ENCODE data around the gene NRG2.

Gene NRG2

DNA sequence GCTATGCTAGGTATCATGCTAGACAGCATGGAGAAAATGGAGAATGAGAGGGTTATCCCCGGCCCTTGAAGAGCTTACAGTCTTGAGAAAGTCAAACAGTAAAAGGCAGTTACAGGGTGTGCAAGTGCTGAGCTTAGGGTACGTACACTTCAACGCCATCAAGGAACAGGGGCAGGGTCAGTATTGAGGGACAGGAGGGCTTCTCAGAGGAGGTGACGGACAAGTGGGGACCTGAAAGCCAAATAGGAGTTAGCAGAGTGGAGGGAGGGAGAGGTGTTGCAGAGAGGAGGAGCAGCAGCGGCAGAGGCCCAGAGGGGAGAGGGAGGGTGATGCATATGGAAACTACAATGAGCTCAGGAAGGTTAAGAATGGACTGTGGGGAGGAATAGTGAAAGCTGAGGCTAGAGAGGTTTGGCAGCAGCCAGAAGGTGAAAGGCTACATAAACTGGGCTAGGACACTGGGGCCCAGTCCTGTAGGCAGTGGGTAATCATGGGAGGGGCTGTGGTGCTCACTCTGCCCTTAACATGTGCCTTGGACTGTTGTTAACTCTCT is 88.0 kb downstream of the NRG2 start:
- Mint-ChIP-seq H3K4me3 (no peak overlapping the region), H3K27ac (no peak overlapping the region), H3K9me3 (no peaks in the 10 kb centered on the region), H3K4me1 (no peaks in the 10 kb centered on the region), H3K36me3 (no peaks in the 10 kb centered on the region), H3K27me3 (no peaks in the 10 kb centered on the region)

DNA sequence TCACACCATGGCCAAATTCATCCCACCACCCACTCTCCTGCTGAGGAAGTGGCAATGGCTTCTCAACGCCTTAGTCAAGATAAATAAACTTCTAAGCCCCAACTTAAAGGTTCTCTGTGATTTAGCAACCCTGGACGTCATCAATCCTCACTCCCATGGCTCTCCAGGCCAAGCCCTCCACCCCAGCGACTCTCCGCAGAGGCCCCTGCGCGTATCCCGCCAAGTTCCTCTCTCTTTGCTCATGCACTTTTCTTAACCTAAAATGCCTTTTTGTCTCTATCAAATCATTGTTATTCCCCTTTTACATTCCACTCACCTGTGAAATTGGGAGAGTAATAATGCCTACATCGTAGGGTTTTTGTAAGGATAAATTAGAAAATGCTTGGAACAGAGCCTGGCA is 88.6 kb downstream of the NRG2 start:
- Mint-ChIP-seq H3K9me3 (no peaks in the 10 kb centered on the region), H3K27me3 (no peaks in the 10 kb centered on the region), H3K27ac (no peak overlapping the region), H3K36me3 (no peaks in the 10 kb centered on the region), H3K4me3 (no peak overlapping the region), H3K4me1 (no peaks in the 10 kb centered on the region)

DNA sequence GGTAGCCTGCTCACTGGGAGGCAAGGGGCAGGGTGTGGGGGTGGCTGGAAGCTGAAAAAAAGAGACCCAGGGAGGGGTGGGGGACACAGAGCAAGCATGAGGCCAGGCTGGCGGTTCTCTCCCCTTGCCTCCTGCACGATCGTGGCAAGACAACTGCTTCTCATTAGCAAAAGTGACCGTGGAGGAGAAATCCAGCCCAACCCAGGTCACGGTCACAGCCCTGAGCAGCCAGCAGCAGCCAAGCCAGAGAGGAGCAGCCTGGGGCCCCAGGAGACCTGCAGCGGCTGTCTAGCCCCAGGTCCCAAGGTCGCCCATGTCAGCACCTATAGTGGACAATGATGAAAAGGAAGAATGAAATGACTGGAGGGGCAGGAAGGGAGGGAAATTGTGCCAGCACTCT is 89.1 kb downstream of the NRG2 start:
- H3K27me3 Mint-ChIP-seq, result peaks cover 2% of the 10 kb centered on the region
- H3K27ac Mint-ChIP-seq, result no peak overlapping the region
- no peaks in the 10 kb centered on the region for H3K9me3 Mint-ChIP-seq
- no peak overlapping the region for H3K4me3 Mint-ChIP-seq
- no peaks in the 10 kb centered on the region for H3K4me1 Mint-ChIP-seq
- no peaks in the 10 kb centered on the region for H3K36me3 Mint-ChIP-seq

DNA sequence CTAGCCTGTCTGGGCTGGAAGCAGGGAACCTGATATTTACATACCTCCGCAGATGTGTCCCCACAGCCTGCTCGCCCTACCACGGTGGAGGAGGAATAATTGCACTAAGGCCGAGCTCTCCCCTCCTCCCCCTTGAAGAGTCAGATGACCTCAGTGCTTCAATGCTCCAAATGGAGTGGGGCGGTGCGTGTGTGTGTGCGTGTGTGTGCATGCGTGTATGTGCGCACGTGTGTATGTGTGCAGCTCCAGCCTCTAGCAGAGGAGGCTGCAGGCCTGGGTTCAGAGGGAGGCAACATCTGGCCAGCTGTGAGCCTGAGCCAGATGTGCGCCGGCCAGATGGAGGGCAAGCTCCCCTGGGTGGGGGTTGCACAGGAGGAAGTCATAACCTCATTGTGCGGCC is 90.5 kb downstream of the NRG2 start:
- no peak overlapping the region for H3K4me3 Mint-ChIP-seq
- H3K27ac Mint-ChIP-seq, result no peak overlapping the region
- H3K9me3 Mint-ChIP-seq, result no peaks in the 10 kb centered on the region
- peaks cover 5% of the 10 kb centered on the region for H3K27me3 Mint-ChIP-seq
- H3K36me3 Mint-ChIP-seq, result no peaks in the 10 kb centered on the region
- H3K4me1 Mint-ChIP-seq, result no peaks in the 10 kb centered on the region

DNA sequence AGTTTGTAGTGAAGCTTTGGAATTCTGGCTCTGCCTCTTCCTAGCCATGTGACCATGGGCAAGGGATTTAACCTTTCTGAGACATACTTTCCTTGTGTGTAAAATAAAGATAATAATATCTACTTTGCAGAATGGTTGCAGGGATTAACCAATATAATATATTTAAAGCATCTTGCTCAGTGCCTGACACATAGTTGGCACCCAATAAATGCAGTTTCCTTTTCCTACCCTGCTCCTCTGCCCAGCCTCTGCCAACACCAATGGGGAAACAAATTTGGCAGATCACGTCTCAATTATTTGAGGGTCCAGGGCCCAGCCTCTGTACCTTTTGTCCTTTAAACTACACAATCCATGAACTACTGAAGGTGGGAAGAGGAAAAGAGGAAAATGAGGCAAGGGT is 91.1 kb downstream of the NRG2 start:
- Mint-ChIP-seq H3K9me3 (no peaks in the 10 kb centered on the region), H3K4me1 (no peaks in the 10 kb centered on the region), H3K27ac (no peak overlapping the region), H3K4me3 (no peak overlapping the region), H3K36me3 (no peaks in the 10 kb centered on the region), H3K27me3 (peaks cover 10% of the 10 kb centered on the region)

DNA sequence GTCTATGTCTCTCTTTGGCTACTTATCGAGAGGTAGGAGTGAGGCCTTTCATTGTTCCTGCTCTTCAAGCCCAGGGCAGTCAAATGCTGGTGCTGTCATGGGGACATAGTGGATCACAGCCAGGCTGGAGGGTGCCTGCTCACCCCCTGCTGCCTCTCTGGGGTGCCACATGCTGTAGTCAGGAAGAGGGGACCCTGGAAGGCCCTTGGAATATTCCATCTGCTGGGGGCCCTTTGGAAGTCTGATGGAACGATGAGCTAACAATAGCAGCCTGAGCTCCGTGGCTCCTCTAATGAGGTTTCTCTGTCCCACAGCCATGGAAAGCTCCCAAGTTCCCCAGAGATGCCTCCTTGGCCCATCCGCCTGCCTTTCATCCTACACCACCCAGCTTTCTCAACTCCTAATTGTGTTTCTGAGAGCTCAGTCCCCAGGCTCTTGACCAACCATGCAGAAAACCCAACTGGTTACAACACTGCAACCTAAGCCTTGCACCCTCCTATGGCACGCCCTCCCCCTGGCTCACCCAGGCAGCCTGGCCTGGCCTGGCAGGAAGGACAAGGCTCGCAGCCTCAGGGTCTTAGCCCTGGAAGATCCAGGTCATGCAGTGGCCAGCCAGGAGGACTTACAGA is 91.7 kb downstream of the NRG2 start:
- H3K4me1 Mint-ChIP-seq, result no peaks in the 10 kb centered on the region
- no peaks in the 10 kb centered on the region for H3K36me3 Mint-ChIP-seq
- H3K27ac Mint-ChIP-seq, result no peak overlapping the region
- H3K9me3 Mint-ChIP-seq, result no peaks in the 10 kb centered on the region
- H3K27me3 Mint-ChIP-seq, result peaks cover 11% of the 10 kb centered on the region
- no peak overlapping the region for H3K4me3 Mint-ChIP-seq

DNA sequence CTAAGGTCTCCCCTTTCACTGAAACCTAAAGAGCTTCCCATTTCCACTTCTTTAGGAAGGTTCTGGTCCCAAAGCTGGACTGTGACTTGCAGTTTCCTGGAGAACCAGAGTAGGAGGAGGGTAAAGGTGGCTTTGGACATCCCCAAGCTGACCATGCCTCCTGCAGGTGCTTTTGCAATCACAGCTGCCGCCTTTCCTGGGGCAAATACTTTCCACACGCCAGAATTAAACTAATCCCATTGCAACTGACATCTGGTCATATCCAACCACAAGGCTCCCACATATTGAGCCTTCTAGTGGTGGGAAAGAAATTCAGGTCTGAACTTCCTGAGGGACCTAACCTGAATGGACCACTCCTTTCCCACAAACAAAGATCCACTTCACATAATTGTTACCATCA is 92.7 kb downstream of the NRG2 start:
- Mint-ChIP-seq H3K4me3 (no peak overlapping the region), H3K36me3 (no peaks in the 10 kb centered on the region), H3K4me1 (no peaks in the 10 kb centered on the region), H3K27me3 (peaks cover 17% of the 10 kb centered on the region), H3K9me3 (no peaks in the 10 kb centered on the region), H3K27ac (no peak overlapping the region)

DNA sequence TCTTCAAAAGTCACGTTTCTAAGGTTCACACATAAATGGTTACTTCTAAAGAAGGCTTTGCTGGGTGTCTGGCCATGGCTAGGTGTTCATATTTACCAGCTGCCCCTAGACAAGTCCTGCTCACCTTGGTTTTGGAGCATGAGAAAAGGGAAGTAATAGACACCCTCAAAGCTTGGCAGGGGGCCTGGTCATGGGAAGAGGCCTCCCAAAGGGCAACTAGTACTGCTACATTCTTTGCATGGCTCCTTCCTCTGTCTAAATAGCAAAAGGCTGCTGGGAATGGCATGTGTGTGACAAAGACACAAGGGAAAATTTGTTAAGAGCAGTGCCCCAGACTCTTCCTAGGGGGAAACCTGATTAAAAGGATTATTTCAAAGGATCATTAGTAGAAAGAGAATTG is 93.4 kb downstream of the NRG2 start:
- H3K9me3 Mint-ChIP-seq, result peaks cover 6% of the 10 kb centered on the region
- peaks cover 24% of the 10 kb centered on the region for H3K27me3 Mint-ChIP-seq
- no peak overlapping the region for H3K27ac Mint-ChIP-seq

DNA sequence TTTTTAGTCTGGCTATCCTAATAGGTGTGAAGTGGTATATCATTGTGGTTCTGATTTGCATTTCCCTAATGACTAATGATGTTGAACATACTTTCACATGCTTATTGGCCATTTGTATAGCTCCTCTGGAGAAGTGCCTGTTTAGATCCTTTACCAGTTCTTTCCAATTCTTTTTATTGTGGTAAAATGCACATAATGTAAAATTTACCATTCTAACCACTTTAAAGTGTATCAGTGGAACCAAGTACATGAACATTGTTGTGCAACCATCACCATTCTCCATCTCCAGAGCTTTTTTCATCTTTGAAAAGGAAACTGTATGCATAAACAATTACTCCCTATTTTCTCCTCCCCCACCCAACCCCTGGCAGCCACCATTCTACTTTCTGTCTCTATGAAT is 95.4 kb downstream of the NRG2 start:
- peaks cover 6% of the 10 kb centered on the region for H3K9me3 Mint-ChIP-seq
- H3K36me3 Mint-ChIP-seq, result no peaks in the 10 kb centered on the region
- peaks cover 30% of the 10 kb centered on the region for H3K27me3 Mint-ChIP-seq
- H3K4me1 Mint-ChIP-seq, result no peaks in the 10 kb centered on the region
- H3K4me3 Mint-ChIP-seq, result no peak overlapping the region
- no peak overlapping the region for H3K27ac Mint-ChIP-seq

More for the DNA sequence above, 93.4 kb downstream of the NRG2 start:
- Mint-ChIP-seq H3K36me3 (no peaks in the 10 kb centered on the region), H3K4me1 (no peaks in the 10 kb centered on the region), H3K4me3 (no peak overlapping the region)

DNA sequence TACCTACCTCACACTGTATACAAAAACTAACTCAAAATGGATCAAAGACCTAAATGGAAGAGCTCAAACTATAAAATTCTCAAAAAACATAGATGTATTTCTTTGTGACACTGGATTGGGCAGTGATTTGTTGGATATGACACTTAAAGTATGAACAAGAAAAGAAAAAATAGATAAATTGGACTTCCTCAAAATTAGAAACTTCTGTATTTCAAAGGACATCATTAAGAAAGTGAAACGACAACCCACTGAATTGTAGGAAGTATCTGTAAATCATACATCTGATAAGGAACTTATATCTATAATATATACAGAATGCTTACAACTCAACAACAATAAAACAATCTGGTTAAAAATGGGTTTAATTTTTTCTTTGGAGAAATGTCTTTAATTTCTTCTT is 96.7 kb downstream of the NRG2 start:
- Mint-ChIP-seq H3K27me3 (peaks cover 32% of the 10 kb centered on the region), H3K4me1 (no peaks in the 10 kb centered on the region), H3K27ac (no peak overlapping the region), H3K9me3 (peaks cover 6% of the 10 kb centered on the region), H3K4me3 (no peak overlapping the region), H3K36me3 (no peaks in the 10 kb centered on the region)

DNA sequence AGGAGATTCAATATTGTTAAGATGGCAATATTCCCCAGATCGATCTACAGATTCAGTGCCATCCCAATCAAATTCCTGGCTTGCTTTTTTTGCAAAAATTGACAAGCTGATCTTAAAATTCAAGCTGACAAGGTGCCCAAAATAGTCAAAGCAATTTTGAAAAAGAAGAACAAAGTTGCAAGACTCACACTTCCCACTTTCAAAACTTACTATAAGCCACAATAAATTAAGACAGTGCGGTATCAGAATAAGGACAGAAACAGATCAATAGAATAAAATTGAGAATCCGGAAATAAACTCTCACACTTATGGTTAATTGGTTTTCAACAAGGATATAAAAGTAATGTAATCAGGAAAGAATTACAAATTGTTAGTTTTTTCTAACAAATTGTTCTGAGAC is 97.1 kb downstream of the NRG2 start:
- Mint-ChIP-seq H3K4me3 (no peak overlapping the region), H3K4me1 (no peaks in the 10 kb centered on the region), H3K27me3 (peaks cover 32% of the 10 kb centered on the region), H3K27ac (no peak overlapping the region), H3K36me3 (no peaks in the 10 kb centered on the region), H3K9me3 (peaks cover 6% of the 10 kb centered on the region)

DNA sequence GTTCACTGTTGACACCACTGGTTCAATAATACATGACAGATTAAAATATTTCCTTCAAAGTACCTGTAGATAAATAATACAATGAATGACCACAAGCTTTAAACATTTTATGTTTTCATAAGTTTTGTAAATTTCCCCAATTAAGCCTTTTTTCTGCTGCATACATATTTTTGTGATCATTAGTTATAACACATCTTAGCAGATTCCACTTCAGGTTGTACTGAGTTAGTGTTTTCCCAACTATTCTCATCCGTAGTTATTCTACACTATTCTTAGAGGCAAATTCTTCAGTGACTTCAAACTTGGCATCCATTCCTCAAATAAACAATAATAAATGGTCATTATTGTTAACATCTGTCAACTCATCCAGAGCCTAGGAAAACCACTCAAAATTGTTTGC is 100.9 kb downstream of the NRG2 start:
- H3K36me3 Mint-ChIP-seq, result no peaks in the 10 kb centered on the region
- no peak overlapping the region for H3K27ac Mint-ChIP-seq
- H3K4me1 Mint-ChIP-seq, result no peaks in the 10 kb centered on the region
- H3K27me3 Mint-ChIP-seq, result peaks cover 34% of the 10 kb centered on the region
- H3K9me3 Mint-ChIP-seq, result peaks cover 11% of the 10 kb centered on the region
- no peak overlapping the region for H3K4me3 Mint-ChIP-seq

DNA sequence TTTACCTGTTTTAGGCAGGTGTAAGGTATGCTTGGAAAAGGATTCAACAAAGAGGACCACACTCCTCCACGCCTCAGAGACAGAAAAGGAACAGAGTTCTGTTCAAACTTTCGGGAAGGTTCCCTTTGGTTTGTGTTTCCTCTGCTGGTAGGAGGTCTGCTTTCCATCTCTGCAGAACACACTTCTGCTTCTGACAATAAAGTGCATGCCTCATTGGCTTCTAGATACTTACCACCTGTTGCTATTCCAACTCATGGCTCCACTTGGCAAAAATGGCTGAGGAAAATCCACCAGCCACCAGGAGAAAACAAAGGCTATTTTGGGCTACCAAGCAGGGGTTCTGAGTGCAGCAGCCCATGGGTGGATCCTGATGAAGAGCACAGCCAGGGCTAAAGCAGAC is 112.7 kb downstream of the NRG2 start:
- Mint-ChIP-seq H3K4me1 (no peaks in the 10 kb centered on the region), H3K36me3 (peaks cover 2% of the 10 kb centered on the region), H3K27me3 (peaks cover 29% of the 10 kb centered on the region), H3K27ac (no peak overlapping the region), H3K9me3 (no peaks in the 10 kb centered on the region), H3K4me3 (no peak overlapping the region)

DNA sequence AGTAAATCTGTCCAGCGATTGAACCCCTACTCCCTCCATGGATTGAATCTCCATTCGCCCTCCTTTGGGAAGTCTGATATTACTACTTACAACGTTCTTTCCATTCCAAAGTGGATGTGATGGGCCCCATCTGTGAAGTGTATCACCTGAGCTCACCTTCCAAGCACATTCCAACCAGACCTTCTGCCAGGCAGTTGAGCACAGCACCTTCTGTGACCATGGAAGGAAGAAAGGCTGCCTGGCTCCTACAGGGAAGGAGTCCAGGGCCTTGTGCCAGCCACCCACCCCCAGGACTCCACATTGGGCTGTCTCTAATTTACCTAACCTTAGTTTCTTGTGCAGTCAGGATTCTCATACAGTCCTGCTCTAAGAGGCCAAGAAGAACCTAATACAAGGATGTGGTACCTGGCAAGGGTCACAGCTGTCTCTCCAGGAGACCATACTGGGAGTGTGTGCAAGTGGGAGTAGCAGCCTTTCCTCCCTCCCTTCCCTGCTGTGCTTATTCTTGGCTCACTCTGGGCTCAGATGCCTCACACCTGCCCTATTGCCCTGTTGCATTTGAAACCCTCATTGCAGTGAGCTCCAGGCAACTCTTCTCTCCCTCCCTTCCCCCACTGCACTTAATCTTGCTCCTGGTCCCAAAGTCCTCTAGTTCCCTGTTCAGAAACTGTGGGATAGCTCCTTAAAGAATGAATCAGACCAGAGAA is 116.1 kb downstream of the NRG2 start:
- no peaks in the 10 kb centered on the region for H3K4me1 Mint-ChIP-seq
- H3K27ac Mint-ChIP-seq, result no peak overlapping the region

DNA sequence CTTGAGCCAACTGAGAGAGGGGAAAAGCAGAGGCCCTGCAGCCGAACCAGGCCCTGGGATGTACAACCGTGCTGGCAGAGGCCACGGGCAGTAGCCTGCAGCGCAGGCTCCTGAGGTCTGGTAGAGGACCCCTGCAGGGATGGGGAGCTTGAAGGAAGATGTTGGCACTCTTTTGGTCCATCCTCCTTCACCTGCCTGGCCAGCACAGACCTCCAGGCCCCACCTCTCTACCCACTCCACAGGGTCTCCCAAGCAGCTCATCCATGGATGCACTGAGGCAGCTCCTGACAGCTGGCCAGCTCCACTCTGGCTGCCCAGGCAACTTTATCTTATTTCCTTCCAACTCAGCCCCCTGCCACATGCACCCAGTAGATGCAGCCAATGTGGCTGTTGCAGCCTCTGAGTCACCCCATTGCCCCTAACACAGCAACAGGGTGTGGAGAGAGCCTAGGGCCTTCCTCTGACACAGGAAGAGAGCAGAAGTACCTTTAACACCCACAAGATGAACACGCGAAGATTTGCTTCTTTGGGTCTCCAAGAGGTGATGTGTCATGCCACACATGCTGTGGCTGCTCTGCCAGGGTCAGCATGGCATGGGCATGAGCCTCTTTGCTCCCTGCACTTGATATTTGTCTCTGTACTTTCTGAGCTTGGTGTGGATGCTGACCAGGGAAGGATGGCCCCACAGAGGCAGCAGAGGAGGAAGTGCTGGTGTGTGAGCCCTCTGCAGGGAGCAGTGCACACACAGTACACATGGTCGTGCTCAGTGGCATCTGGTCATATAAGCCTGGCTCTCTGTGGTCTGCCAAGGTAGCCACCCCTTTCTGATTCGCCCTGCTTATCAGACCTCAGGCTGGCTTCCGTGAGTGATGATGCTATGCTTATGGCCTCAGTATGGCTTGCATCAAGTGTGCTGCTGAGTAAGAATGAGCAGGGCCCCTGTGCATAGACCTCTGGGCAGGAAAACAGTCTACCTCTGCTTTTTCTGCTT is 117.2 kb downstream of the NRG2 start:
- H3K27ac Mint-ChIP-seq, result no peak overlapping the region
- no peaks in the 10 kb centered on the region for H3K36me3 Mint-ChIP-seq
- H3K9me3 Mint-ChIP-seq, result no peaks in the 10 kb centered on the region
- H3K27me3 Mint-ChIP-seq, result peaks cover 11% of the 10 kb centered on the region
- H3K4me1 Mint-ChIP-seq, result no peaks in the 10 kb centered on the region
- H3K4me3 Mint-ChIP-seq, result no peak overlapping the region

More for the DNA sequence above, 116.1 kb downstream of the NRG2 start:
- H3K9me3 Mint-ChIP-seq, result no peaks in the 10 kb centered on the region
- H3K27me3 Mint-ChIP-seq, result peaks cover 13% of the 10 kb centered on the region
- no peak overlapping the region for H3K4me3 Mint-ChIP-seq
- H3K36me3 Mint-ChIP-seq, result peaks cover 2% of the 10 kb centered on the region

DNA sequence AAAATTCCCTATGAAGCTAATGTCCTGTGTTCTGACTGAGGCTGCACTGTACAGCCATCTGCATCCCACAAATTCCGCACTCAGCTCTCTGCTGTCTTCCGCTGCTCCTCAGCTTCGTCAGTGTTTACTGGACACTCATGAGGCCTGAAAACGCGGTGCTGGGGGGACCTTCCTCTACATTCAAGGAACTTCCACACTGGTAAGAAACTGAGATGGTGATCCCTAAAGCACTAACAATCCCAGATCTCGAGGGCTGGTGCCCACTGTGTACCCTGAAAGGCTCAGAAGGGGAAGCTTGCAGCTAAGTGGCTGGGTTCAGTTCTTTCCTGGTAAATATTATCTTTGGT is 117.9 kb downstream of the NRG2 start:
- H3K4me3 Mint-ChIP-seq, result no peak overlapping the region
- H3K4me1 Mint-ChIP-seq, result no peaks in the 10 kb centered on the region
- H3K9me3 Mint-ChIP-seq, result no peaks in the 10 kb centered on the region
- H3K27me3 Mint-ChIP-seq, result peaks cover 13% of the 10 kb centered on the region
- no peak overlapping the region for H3K27ac Mint-ChIP-seq
- no peaks in the 10 kb centered on the region for H3K36me3 Mint-ChIP-seq
